Neural cell (in vitro differentiated cells): ENCODE data around the gene METTL3. TPM values are rescaled to one million over a fixed set of nuclear protein-coding genes. Genes with fewer than 3 reads are reported as not detected.

Experiments
- H2AFZ ChIP-seq: fragments of 200-600, 300-800 bp; sonication (generic), shearing (Covaris generic); 2 replicates; pipeline ENCODE4 v1.6.0; 2014; ENCODE audit warnings: low read depth, mild to moderate bottlenecking, antibody characterized with exemption, low read length, moderate library complexity
- H3F3A ChIP-seq: fragments of 200-600 bp; shearing (Covaris generic); 2 replicates; pipeline ENCODE4 v1.6.1; 2016; ENCODE audit warnings: mild to moderate bottlenecking, moderate library complexity, mixed read lengths, antibody characterized with exemption, low read length; ENCODE audit not compliant: insufficient read depth, poor library complexity, severe bottlenecking
- H3K27ac ChIP-seq: fragments of 200-600, 300-800 bp; sonication (generic), shearing (Covaris generic); 2 replicates; pipeline ENCODE4 v1.5.1; 2014; ENCODE audit warnings: mild to moderate bottlenecking, low read length, moderate library complexity
- H3K27me3 ChIP-seq: fragments of 300-800, 200-600 bp; sonication (generic), shearing (Covaris generic); 2 replicates; pipeline ENCODE4 v1.6.0; 2014; ENCODE audit warnings: mild to moderate bottlenecking, low read depth, low read length, moderate library complexity; ENCODE audit not compliant: insufficient read depth
- H3K36me3 ChIP-seq: fragments of 300-800, 200-600 bp; sonication (generic), shearing (Covaris generic); 2 replicates; pipeline ENCODE4 v1.5.1; 2014; ENCODE audit warnings: mild to moderate bottlenecking, antibody characterized with exemption, low read length, moderate library complexity; ENCODE audit not compliant: insufficient read depth
- H3K4me2 ChIP-seq: fragments of 300-800, 200-600 bp; sonication (generic), shearing (Covaris generic); 2 replicates; pipeline ENCODE4 v1.6.0; 2014; ENCODE audit warnings: mild to moderate bottlenecking, low read length
- H3K4me3 ChIP-seq: fragments of 300-800, 200-600 bp; sonication (generic), shearing (Covaris generic); 2 replicates; pipeline ENCODE4 v1.5.1; 2014; ENCODE audit warnings: mild to moderate bottlenecking, low read length, moderate library complexity
- H3K79me2 ChIP-seq: fragments of 200-600 bp; shearing (Covaris generic); replicated peaks from 2 replicates; pipeline ENCODE4 v1.6.0; 2014; ENCODE audit warnings: mild to moderate bottlenecking, low read length, moderate library complexity; ENCODE audit not compliant: insufficient read depth
- H3K9ac ChIP-seq: fragments of 300-800, 200-600 bp; sonication (generic), shearing (Covaris generic); 2 replicates; pipeline ENCODE4 v1.6.1; 2016; ENCODE audit warnings: mild to moderate bottlenecking, low read length, mixed read lengths
- H3K9me2 ChIP-seq: fragments of 200-600 bp; shearing (Covaris generic); 2 replicates; pipeline ENCODE4 v1.6.1; 2016; ENCODE audit warnings: mild to moderate bottlenecking, low read length, mixed read lengths; ENCODE audit not compliant: insufficient read depth
- H3K9me3 ChIP-seq: fragments of 200-600, 300-800 bp; sonication (generic), shearing (Covaris generic); 2 replicates; pipeline ENCODE4 v1.6.1; 2016; ENCODE audit warnings: mild to moderate bottlenecking, mixed run types, low read length, moderate library complexity, mixed read lengths
- H4K20me1 ChIP-seq: fragments of 200-600 bp; shearing (Covaris generic); 2 replicates; pipeline ENCODE4 v1.6.1; 2016; ENCODE audit warnings: mild to moderate bottlenecking, mixed run types; ENCODE audit not compliant: insufficient read depth
- EP300 ChIP-seq: fragments of 450-650 bp; conservative IDR thresholded peaks from 2 replicates; pipeline ENCODE4 v1.6.1; 2014; ENCODE audit warnings: antibody characterized with exemption, mild to moderate bottlenecking, moderate library complexity; ENCODE audit not compliant: poor library complexity, severe bottlenecking
- EZH2 ChIP-seq: fragments of 200-600, 300-800 bp; shearing (Covaris generic), sonication (generic); IDR thresholded peaks from 2 replicates; pipeline ENCODE4 v1.6.1; 2014; ENCODE audit warnings: antibody characterized with exemption, low read length, borderline replicate concordance, mild to moderate bottlenecking; ENCODE audit not compliant: insufficient read depth, poor library complexity, severe bottlenecking
- MXI1 ChIP-seq: fragments of 450-650 bp; conservative IDR thresholded peaks from 2 replicates; pipeline ENCODE4 v1.6.1; 2014; ENCODE audit warnings: antibody characterized with exemption, mild to moderate bottlenecking; ENCODE audit not compliant: poor library complexity, severe bottlenecking
- POLR2AphosphoS5 ChIP-seq: IDR thresholded peaks from 2 replicates; pipeline ENCODE4 v1.6.1; 2012
- RAD21 ChIP-seq: fragments of 450-650 bp; conservative IDR thresholded peaks from 2 replicates; pipeline ENCODE4 v1.6.1; 2014; ENCODE audit warnings: antibody characterized with exemption, mild to moderate bottlenecking, moderate library complexity
- REST ChIP-seq: IDR thresholded peaks from 2 replicates; pipeline ENCODE4 v1.6.1; 2012; ENCODE audit warnings: borderline replicate concordance
- SMC3 ChIP-seq: fragments of 450-650 bp; conservative IDR thresholded peaks from 2 replicates; pipeline ENCODE4 v1.6.1; 2014; ENCODE audit warnings: antibody characterized with exemption, mild to moderate bottlenecking, moderate library complexity; ENCODE audit not compliant: poor library complexity
- TAF1 ChIP-seq: IDR thresholded peaks from 2 replicates; pipeline ENCODE4 v1.6.1; 2012; ENCODE audit warnings: low read depth
- polyA plus RNA-seq: library from polyadenylated mRNA; depleted of rRNA; stranded (reverse); fragments of >200 nt; gene quantifications from 2 replicates; pipeline ENCODE4 v1.2.3, GENCODE V29; 2014
- TF ChIP-seq, protein P1 (sequence below): fragments of 450-650 bp; IDR thresholded peaks from 2 replicates; pipeline ENCODE4 v1.5.1; 2014; ENCODE audit warnings: antibody characterized with exemption, mild to moderate bottlenecking, moderate library complexity; ENCODE audit not compliant: poor library complexity, severe bottlenecking

The METTL3 gene
- polyA plus RNA-seq, 1 donor from 2014 or later = 262 TPM

DNA sequence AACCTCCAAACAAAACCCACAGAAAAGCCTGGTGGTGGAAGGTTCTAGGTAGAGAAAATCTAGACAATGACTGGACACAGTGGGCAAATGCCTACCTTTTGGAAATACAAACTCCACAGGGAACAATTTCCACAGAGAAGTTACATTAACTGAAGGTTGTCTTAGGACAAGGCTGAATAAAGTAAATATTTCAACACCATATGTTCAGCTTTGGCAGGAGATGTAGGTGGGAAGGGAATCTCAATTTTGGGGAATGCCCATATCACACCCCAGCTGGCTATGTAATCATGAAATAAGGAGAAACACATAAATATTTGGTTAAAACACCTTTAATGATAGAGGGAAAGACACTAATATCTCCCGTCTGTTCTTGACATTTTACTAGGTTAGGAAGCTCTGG lies 9.6 kb upstream of the METTL3 start:
- Histone ChIP-seq H3K27ac (no peak overlapping the region), H3K9ac (no peak overlapping the region), H3K4me2 (no peak overlapping the region), H3K4me3 (peak overlapping the region; percentile 32), H3K36me3 (peaks cover 12% of the 10 kb centered on the region), H2AFZ (no peak overlapping the region), H3K9me2 (no peaks in the 10 kb centered on the region), H3K27me3 (no peaks in the 10 kb centered on the region), H3K79me2 (peaks cover 20% of the 10 kb centered on the region), H3F3A (no peaks in the 10 kb centered on the region), H4K20me1 (no peaks in the 10 kb centered on the region), H3K9me3 (no peaks in the 10 kb centered on the region)
- TF ChIP-seq EZH2 (no peak), TAF1 (no peak), SMC3 (no peak), RAD21 (no peak), REST (no peak), POLR2AphosphoS5 (no peak), MXI1 (no peak), EP300 (no peak)
- TF ChIP-seq, protein P1, sequence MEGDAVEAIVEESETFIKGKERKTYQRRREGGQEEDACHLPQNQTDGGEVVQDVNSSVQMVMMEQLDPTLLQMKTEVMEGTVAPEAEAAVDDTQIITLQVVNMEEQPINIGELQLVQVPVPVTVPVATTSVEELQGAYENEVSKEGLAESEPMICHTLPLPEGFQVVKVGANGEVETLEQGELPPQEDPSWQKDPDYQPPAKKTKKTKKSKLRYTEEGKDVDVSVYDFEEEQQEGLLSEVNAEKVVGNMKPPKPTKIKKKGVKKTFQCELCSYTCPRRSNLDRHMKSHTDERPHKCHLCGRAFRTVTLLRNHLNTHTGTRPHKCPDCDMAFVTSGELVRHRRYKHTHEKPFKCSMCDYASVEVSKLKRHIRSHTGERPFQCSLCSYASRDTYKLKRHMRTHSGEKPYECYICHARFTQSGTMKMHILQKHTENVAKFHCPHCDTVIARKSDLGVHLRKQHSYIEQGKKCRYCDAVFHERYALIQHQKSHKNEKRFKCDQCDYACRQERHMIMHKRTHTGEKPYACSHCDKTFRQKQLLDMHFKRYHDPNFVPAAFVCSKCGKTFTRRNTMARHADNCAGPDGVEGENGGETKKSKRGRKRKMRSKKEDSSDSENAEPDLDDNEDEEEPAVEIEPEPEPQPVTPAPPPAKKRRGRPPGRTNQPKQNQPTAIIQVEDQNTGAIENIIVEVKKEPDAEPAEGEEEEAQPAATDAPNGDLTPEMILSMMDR = no peak

GRCh38 chr14:21518725-21519124 lies 7.6 kb upstream of the METTL3 start:
- Histone ChIP-seq H3F3A (no peaks in the 10 kb centered on the region), H3K4me3 (no peak overlapping the region), H3K27me3 (no peaks in the 10 kb centered on the region), H4K20me1 (no peaks in the 10 kb centered on the region), H3K9me2 (no peaks in the 10 kb centered on the region), H3K9ac (no peak overlapping the region), H3K9me3 (no peaks in the 10 kb centered on the region), H3K27ac (no peak overlapping the region), H3K36me3 (peaks cover 7% of the 10 kb centered on the region), H3K79me2 (peaks cover 2% of the 10 kb centered on the region), H3K4me2 (no peak overlapping the region), H2AFZ (no peak overlapping the region)
- no peak for TF ChIP-seq POLR2AphosphoS5
- TF ChIP-seq, protein P1 = no peak
- TF ChIP-seq EP300 = no peak
- TF ChIP-seq SMC3 = no peak
- no peak for TF ChIP-seq RAD21
- TF ChIP-seq TAF1 = no peak
- no peak for TF ChIP-seq REST
- no peak for TF ChIP-seq MXI1
- TF ChIP-seq EZH2 = no peak
